GM23248 (cell line): ENCODE measurements around the gene S100A12. TPM values are rescaled to one million over a fixed set of nuclear protein-coding genes. Genes with fewer than 3 reads are reported as not detected.

ENCODE experiments used
- DNase-seq: peaks from one replicate; pipeline ENCODE4 v3.0.0-alpha.2; 2015
- H2AFZ ChIP-seq: fragments of 200-600 bp; sonication (generic); 2 replicates; pipeline ENCODE4 v1.6.1; 2016; ENCODE audit warnings: antibody characterized with exemption
- H3F3A ChIP-seq: fragments of 200-600 bp; sonication (generic); 2 replicates; pipeline ENCODE4 v1.6.1; 2016; ENCODE audit warnings: mild to moderate bottlenecking, antibody characterized with exemption, mixed run types; ENCODE audit not compliant: insufficient read depth
- H3K27ac ChIP-seq: fragments of 200-600 bp; sonication (generic); 2 replicates; pipeline ENCODE4 v1.5.1; 2016; ENCODE audit warnings: mild to moderate bottlenecking
- H3K27me3 ChIP-seq: fragments of 200-600 bp; sonication (generic); replicated peaks from 2 replicates; pipeline ENCODE4 v1.6.1; 2016; ENCODE audit warnings: mild to moderate bottlenecking; ENCODE audit not compliant: insufficient read depth
- H3K36me3 ChIP-seq: fragments of 200-600 bp; sonication (generic); 2 replicates; pipeline ENCODE4 v1.6.1; 2016; ENCODE audit warnings: low read depth, mild to moderate bottlenecking
- H3K4me1 ChIP-seq: fragments of 200-600 bp; sonication (generic); 2 replicates; pipeline ENCODE4 v1.6.1; 2016; ENCODE audit warnings: mild to moderate bottlenecking; ENCODE audit not compliant: insufficient read depth
- H3K4me2 ChIP-seq: fragments of 200-600 bp; sonication (generic); one replicate; pipeline ENCODE4 v1.6.1; 2016; ENCODE audit warnings: mild to moderate bottlenecking; ENCODE audit not compliant: unreplicated experiment
- H3K4me3 ChIP-seq: fragments of 200-600 bp; sonication (generic); 2 replicates; pipeline ENCODE4 v1.5.1; 2016; ENCODE audit warnings: mild to moderate bottlenecking
- H3K79me2 ChIP-seq: fragments of 200-600 bp; sonication (generic); 2 replicates; pipeline ENCODE4 v1.6.1; 2016; ENCODE audit warnings: mild to moderate bottlenecking; ENCODE audit not compliant: insufficient read depth
- H3K9ac ChIP-seq: fragments of 200-600 bp; sonication (generic); 2 replicates; pipeline ENCODE4 v1.6.1; 2016; ENCODE audit warnings: mild to moderate bottlenecking
- H3K9me2 ChIP-seq: fragments of 200-600 bp; sonication (generic); 2 replicates; pipeline ENCODE4 v1.6.1; 2016; ENCODE audit warnings: mixed run types, mild to moderate bottlenecking, moderate library complexity; ENCODE audit not compliant: insufficient read depth
- H3K9me3 ChIP-seq: fragments of 200-600 bp; sonication (generic); one replicate; pipeline ENCODE4 v1.6.1; 2017; ENCODE audit warnings: low read depth
- H4K20me1 ChIP-seq: fragments of 200-600 bp; sonication (generic); 2 replicates; pipeline ENCODE4 v1.6.0; 2016; ENCODE audit not compliant: insufficient read depth
- EZH2 ChIP-seq: fragments of 200-600 bp; sonication (generic); IDR thresholded peaks from 2 replicates; pipeline ENCODE4 v1.6.1; 2018; ENCODE audit warnings: antibody characterized with exemption, mild to moderate bottlenecking; ENCODE audit not compliant: insufficient read depth, poor library complexity, severe bottlenecking
- EZH2phosphoT487 ChIP-seq: fragments of 200-600 bp; sonication (generic); IDR thresholded peaks from 2 replicates; pipeline ENCODE4 v1.6.1; 2018; ENCODE audit warnings: antibody characterized with exemption, moderate library complexity, mild to moderate bottlenecking, low read depth; ENCODE audit not compliant: insufficient read depth
- in situ Hi-C: fragments of 300-500 bp; cut with MboI; formaldehyde crosslinking; loops from 2 replicates; pipeline ENCODE4 v1.15.0; 2020
- polyA plus RNA-seq: library from polyadenylated mRNA; unstranded; fragments of >200 nt; fragmentation: Nextera tagmentation; extraction: Ambion mirVana; gene quantifications from 2 replicates; pipeline ENCODE4 v1.2.1, GENCODE V29; 2016
- small RNA-seq: library from RNA; depleted of rRNA; stranded (forward); fragments of <200 nt; gene quantifications from one replicate; pipeline ENCODE3, GENCODE V24; 2014; ENCODE audit warnings: low read depth, low replicate concordance
- total RNA-seq: library from RNA; depleted of rRNA; stranded (reverse); fragments of >200 nt; shearing (Covaris generic); gene quantifications from 2 replicates; pipeline ENCODE4 v1.2.3, GENCODE V29; 2014; rRNA removed

Gene S100A12
- total and polyA plus RNA-seq, 2 experiments from 2014 or later: not detected

GRCh38 chr1:153324912-153325311 lies 50.5 kb downstream of the S100A12 start:
- H3K4me2 ChIP-seq: no peak overlapping the region
- no peaks in the 10 kb centered on the region for H3K36me3 ChIP-seq
- no peak for DNase-seq
- no peaks in the 10 kb centered on the region for H3K9me2 ChIP-seq
- H4K20me1 ChIP-seq: no peaks in the 10 kb centered on the region
- H3K4me1 ChIP-seq: no peaks in the 10 kb centered on the region
- in situ Hi-C loops: no loop called here
- no peak overlapping the region for H3K27ac ChIP-seq
- no peaks in the 10 kb centered on the region for H3K27me3 ChIP-seq
- no peak overlapping the region for H2AFZ ChIP-seq
- no peaks in the 10 kb centered on the region for H3K79me2 ChIP-seq
- H3K9ac ChIP-seq: no peak overlapping the region
- H3K4me3 ChIP-seq: no peak overlapping the region
- no peaks in the 10 kb centered on the region for H3K9me3 ChIP-seq
- H3F3A ChIP-seq: no peaks in the 10 kb centered on the region
- no peak for TF ChIP-seq EZH2
- no peak for TF ChIP-seq EZH2phosphoT487

Small RNA genes within 50 kb of the gene (small RNA-seq; reads per million reads assigned to genes)
- gene RNU6-160P (not detected), gene S100A15A (not detected)

Other genes with a start within 250 kb of the S100A12 start
- gene SPRR2G, start 224.7 kb downstream of the S100A12 start, total RNA-seq: not detected in 2 replicates
- gene SPRR2G, start 224.7 kb downstream of the S100A12 start, polyA plus RNA-seq: not detected in 2 replicates
- gene LELP1, start 172.2 kb downstream of the S100A12 start, total RNA-seq: not detected in 2 replicates
- not detected in 2 replicates for gene LELP1, start 172.2 kb downstream of the S100A12 start, polyA plus RNA-seq
- gene PRR9, start 158.0 kb downstream of the S100A12 start, total RNA-seq: not detected in 2 replicates
- gene PRR9, start 158.0 kb downstream of the S100A12 start, polyA plus RNA-seq: 0.30 and 0.47 TPM in 2 replicates
- not detected in 2 replicates for gene LORICRIN, start 115.9 kb downstream of the S100A12 start, total RNA-seq
- gene LORICRIN, start 115.9 kb downstream of the S100A12 start, polyA plus RNA-seq: not detected in 2 replicates
- not detected in 2 replicates for gene PGLYRP3, start 62.7 kb downstream of the S100A12 start, total RNA-seq
- not detected in 2 replicates for gene PGLYRP3, start 62.7 kb downstream of the S100A12 start, polyA plus RNA-seq
- gene PGLYRP4, start 26.8 kb downstream of the S100A12 start, total RNA-seq: not detected in 2 replicates
- gene PGLYRP4, start 26.8 kb downstream of the S100A12 start, polyA plus RNA-seq: not detected in 2 replicates
- not detected in 2 replicates for gene S100A9, start 17.8 kb downstream of the S100A12 start, total RNA-seq
- gene S100A9, start 17.8 kb downstream of the S100A12 start, polyA plus RNA-seq: not detected in 2 replicates
- gene S100A8, start 15.5 kb upstream of the S100A12 start, total RNA-seq: not detected in 2 replicates
- gene S100A8, start 15.5 kb upstream of the S100A12 start, polyA plus RNA-seq: not detected in 2 replicates
- not detected in 2 replicates for gene S100A7A, start 40.9 kb upstream of the S100A12 start, total RNA-seq
- gene S100A7A, start 40.9 kb upstream of the S100A12 start, polyA plus RNA-seq: not detected in 2 replicates
- not detected in 2 replicates for gene S100A7, start 85.0 kb upstream of the S100A12 start, total RNA-seq
- not detected in 2 replicates for gene S100A7, start 85.0 kb upstream of the S100A12 start, polyA plus RNA-seq
- 550 and 683 TPM in 2 replicates for gene S100A6, start 160.4 kb upstream of the S100A12 start, total RNA-seq
- 2,862 and 2,893 TPM in 2 replicates for gene S100A6, start 160.4 kb upstream of the S100A12 start, polyA plus RNA-seq
- not detected in 2 replicates for gene S100A5, start 165.3 kb upstream of the S100A12 start, total RNA-seq
- 0.41 TPM in 1 of 2 replicates, not detected in the other for gene S100A5, start 165.3 kb upstream of the S100A12 start, polyA plus RNA-seq
- gene S100A4, start 170.2 kb upstream of the S100A12 start, total RNA-seq: 236 and 249 TPM in 2 replicates
- 608 and 610 TPM in 2 replicates for gene S100A4, start 170.2 kb upstream of the S100A12 start, polyA plus RNA-seq
- gene S100A3, start 173.6 kb upstream of the S100A12 start, total RNA-seq: 2.2 and 3.8 TPM in 2 replicates
- gene S100A3, start 173.6 kb upstream of the S100A12 start, polyA plus RNA-seq: 7.5 and 8.0 TPM in 2 replicates
- 1.7 and 9.0 TPM in 2 replicates for gene S100A2, start 190.2 kb upstream of the S100A12 start, total RNA-seq
- gene S100A2, start 190.2 kb upstream of the S100A12 start, polyA plus RNA-seq: 8.6 and 11.8 TPM in 2 replicates
- 495 and 615 TPM in 2 replicates for gene S100A16, start 237.5 kb upstream of the S100A12 start, total RNA-seq
- 801 and 826 TPM in 2 replicates for gene S100A16, start 237.5 kb upstream of the S100A12 start, polyA plus RNA-seq
- 2.1 TPM in 1 of 2 replicates, not detected in the other for gene S100A14, start 240.7 kb upstream of the S100A12 start, total RNA-seq
- 0.31 and 0.32 TPM in 2 replicates for gene S100A14, start 240.7 kb upstream of the S100A12 start, polyA plus RNA-seq